HUES48 (cell line): Measurements from ENCODE around the gene H6PD.

Source experiments
- H3K27ac ChIP-seq: one replicate; pipeline ENCODE4 v1.7.0; 2013; ENCODE audit warnings: low read depth, low read length, inconsistent platforms
- H3K27me3 ChIP-seq: 2 replicates; pipeline ENCODE4 v1.6.1; 2013; ENCODE audit warnings: mild to moderate bottlenecking, low read length; ENCODE audit not compliant: control insufficient read depth, insufficient read depth
- H3K36me3 ChIP-seq: 2 replicates; pipeline ENCODE4 v1.6.1; 2013; ENCODE audit warnings: low read length; ENCODE audit not compliant: control insufficient read depth, insufficient read depth
- H3K4me1 ChIP-seq: 2 replicates; pipeline ENCODE4 v1.6.1; 2013; ENCODE audit warnings: mild to moderate bottlenecking, low read length; ENCODE audit not compliant: control insufficient read depth, insufficient read depth
- H3K4me3 ChIP-seq: 2 replicates; pipeline ENCODE4 v1.5.1; 2013; ENCODE audit warnings: mild to moderate bottlenecking, low read depth, low read length
- H3K9ac ChIP-seq: 2 replicates; pipeline ENCODE4 v1.6.1; 2013; ENCODE audit warnings: mild to moderate bottlenecking, low read depth, low read length, moderate library complexity
- H3K9me3 ChIP-seq: 2 replicates; pipeline ENCODE4 v1.6.1; 2013; ENCODE audit warnings: low read length; ENCODE audit not compliant: control insufficient read depth, insufficient read depth

H6PD gene

GRCh38 chr1:9314711-9315379, 80.3 kb downstream of the H6PD start:
- H3K4me3 ChIP-seq: no peak overlapping the region
- no peak overlapping the region for H3K9ac ChIP-seq
- no peaks in the 10 kb centered on the region for H3K9me3 ChIP-seq
- no peak overlapping the region for H3K27ac ChIP-seq
- H3K27me3 ChIP-seq: no peaks in the 10 kb centered on the region
- peaks cover 8% of the 10 kb centered on the region; the same call in 1 of the 2 replicates for H3K4me1 ChIP-seq
- H3K36me3 ChIP-seq: no peaks in the 10 kb centered on the region

GRCh38 chr1:9315411-9316079, 81.0 kb downstream of the H6PD start:
- H3K4me3 ChIP-seq: no peak overlapping the region
- peaks cover 15% of the 10 kb centered on the region for H3K4me1 ChIP-seq
- H3K9ac ChIP-seq: no peak overlapping the region
- no peak overlapping the region for H3K27ac ChIP-seq
- no peaks in the 10 kb centered on the region for H3K9me3 ChIP-seq
- H3K27me3 ChIP-seq: no peaks in the 10 kb centered on the region
- no peaks in the 10 kb centered on the region for H3K36me3 ChIP-seq

- Histone ChIP-seq H3K4me3 (no peak overlapping the region), H3K4me1 (peaks cover 20% of the 10 kb centered on the region), H3K27ac (no peak overlapping the region)
Observed at GRCh38 chr1:9316080-9316444, 81.5 kb downstream of the H6PD start.

GRCh38 chr1:9316512-9316911, 81.9 kb downstream of the H6PD start:
- Histone ChIP-seq H3K4me3 (no peak overlapping the region), H3K4me1 (peaks cover 25% of the 10 kb centered on the region), H3K27me3 (0 out of 2 replicates have a peak, but pooled peaks cover under 1% of the 10 kb centered on the region), H3K36me3 (no peaks in the 10 kb centered on the region), H3K9me3 (no peaks in the 10 kb centered on the region), H3K9ac (no peak overlapping the region), H3K27ac (no peak overlapping the region)

More at GRCh38 chr1:9316080-9316444, 81.5 kb downstream of the H6PD start:
- no peaks in the 10 kb centered on the region for H3K36me3 ChIP-seq
- H3K9ac ChIP-seq: no peak overlapping the region
- H3K27me3 ChIP-seq: no peaks in the 10 kb centered on the region
- H3K9me3 ChIP-seq: no peaks in the 10 kb centered on the region

GRCh38 chr1:9317072-9317471, 82.5 kb downstream of the H6PD start:
- Histone ChIP-seq H3K27ac (no peak overlapping the region), H3K9ac (no peak overlapping the region), H3K27me3 (0 out of 2 replicates have a peak, but pooled peaks cover 2% of the 10 kb centered on the region), H3K4me3 (no peak overlapping the region), H3K36me3 (no peaks in the 10 kb centered on the region), H3K9me3 (no peaks in the 10 kb centered on the region), H3K4me1 (peaks cover 26% of the 10 kb centered on the region)

GRCh38 chr1:9317591-9318417, 83.2 kb downstream of the H6PD start:
- Histone ChIP-seq H3K9ac (no peak overlapping the region), H3K9me3 (no peaks in the 10 kb centered on the region), H3K27ac (no peak overlapping the region), H3K36me3 (no peaks in the 10 kb centered on the region), H3K27me3 (0 out of 2 replicates have a peak, but pooled peaks cover 2% of the 10 kb centered on the region), H3K4me3 (no peak overlapping the region), H3K4me1 (peaks cover 26% of the 10 kb centered on the region)

- H3K9ac ChIP-seq: no peak overlapping the region
- H3K4me1 ChIP-seq: peaks cover 26% of the 10 kb centered on the region
- H3K27me3 ChIP-seq: 0 out of 2 replicates have a peak, but pooled peaks cover 2% of the 10 kb centered on the region
- no peaks in the 10 kb centered on the region for H3K9me3 ChIP-seq
- no peaks in the 10 kb centered on the region for H3K36me3 ChIP-seq
- H3K27ac ChIP-seq: no peak overlapping the region
- no peak overlapping the region for H3K4me3 ChIP-seq
Observed at GRCh38 chr1:9319208-9319788, 84.7 kb downstream of the H6PD start.

- Histone ChIP-seq H3K9me3 (no peaks in the 10 kb centered on the region), H3K4me3 (no peak overlapping the region), H3K9ac (no peak overlapping the region), H3K27ac (peak overlapping the region; percentile 47), H3K4me1 (peaks cover 26% of the 10 kb centered on the region), H3K36me3 (no peaks in the 10 kb centered on the region), H3K27me3 (0 out of 2 replicates have a peak, but pooled peaks cover 2% of the 10 kb centered on the region)
Observed at GRCh38 chr1:9319789-9320519, 85.4 kb downstream of the H6PD start.
